ENCODE results near the gene TMEM72. TPM values are rescaled to one million over a fixed set of nuclear protein-coding genes. Genes with fewer than 3 reads are reported as not detected.

The TMEM72 gene
- total and polyA plus RNA-seq, 2 donors (not counting 3 experiments of a cell fraction or from before 2014, with no cell fraction given): not detected

- H3K4me2 ChIP-seq (ENCODE audit: insufficient read depth, low read length): no peak overlapping the region
- FAIRE-seq: no peak
- dilution Hi-C loops (cut with MboI; ENCODE audit: extremely low pct_ligation_motif_present, low sequenced_read_pairs): no loop called here
- no peaks in the 10 kb centered on the region for H3K36me3 ChIP-seq (ENCODE audit: control insufficient read depth in 2 of 2, extremely low read depth in 1 of 2, insufficient read depth in 2 of 2, low read length in 2 of 2)
- H3K9me1 ChIP-seq (replicated peaks; ENCODE audit: control insufficient read depth, extremely low read depth, insufficient read depth, low read length): no peaks in the 10 kb centered on the region
- H3K9ac ChIP-seq (replicated peaks; ENCODE audit: extremely low read depth, insufficient read depth, low read length): no peak overlapping the region
- H3K9me3 ChIP-seq (replicated peaks; ENCODE audit: control insufficient read depth, insufficient read depth, low read length): no peaks in the 10 kb centered on the region
- no peaks in the 10 kb centered on the region for H3K79me2 ChIP-seq (ENCODE audit: control insufficient read depth, insufficient read depth, low read length)
- BruUV-seq (replicated peaks): no TSS peak
- H4K20me1 ChIP-seq (replicated peaks; ENCODE audit: control insufficient read depth, extremely low read depth, insufficient read depth, low read length): no peaks in the 10 kb centered on the region
- no peaks in the 10 kb centered on the region for H3K27me3 ChIP-seq (ENCODE audit: control insufficient read depth in 2 of 2, insufficient read depth in 2 of 2, low read length in 2 of 2)
- no peak for DNase-seq (ENCODE audit: low read depth, low spot score)
- no peak overlapping the region for H2AFZ ChIP-seq (ENCODE audit: low read depth, low read length)
- intact Hi-C loops (cut with micrococcal nuclease): loop anchor here (10.0 kb wide), 1 partner anchor 1295 kb away; no protein-coding TSS in a partner anchor
- peaks cover 3% of the 10 kb centered on the region for H3K4me1 ChIP-seq (ENCODE audit: control insufficient read depth, extremely low read depth, insufficient read depth, low read length)
- no peak for TF ChIP-seq POLR2AphosphoS5 (IDR thresholded peaks at IDR 0.05; ENCODE audit: insufficient read depth, low read depth, low read length)
- ChIA-PET POLR2A (no interaction called here), CTCF (no interaction called here)
- H3K4me3 ChIP-seq (replicated peaks in 1 of 3; ENCODE audit: insufficient read depth in 1 of 3, low read depth in 1 of 3, low read length in 3 of 3): no peak overlapping the region
- H3K27ac ChIP-seq (ENCODE audit: insufficient read depth, low read depth, low read length): no peak overlapping the region
Measured at GRCh38 chr10:44969854-44970253, 58.7 kb downstream of the TMEM72 start.

- dilution Hi-C loops (cut with MboI; ENCODE audit: extremely low pct_ligation_motif_present, low sequenced_read_pairs): no loop called here
Measured at GRCh38 chr10:44970812-44971395, 59.8 kb downstream of the TMEM72 start.

More at GRCh38 chr10:44970812-44971395, 59.8 kb downstream of the TMEM72 start:
- intact Hi-C loops (cut with micrococcal nuclease): loop anchor here (10.0 kb wide), 1 partner anchor 1296 kb away; no protein-coding TSS in a partner anchor
- no peaks in the 10 kb centered on the region for H3K9me3 ChIP-seq (replicated peaks; ENCODE audit: control insufficient read depth, insufficient read depth, low read length)
- no TSS peak for BruUV-seq (replicated peaks)
- no peak overlapping the region for H3K9ac ChIP-seq (replicated peaks; ENCODE audit: extremely low read depth, insufficient read depth, low read length)
- no peaks in the 10 kb centered on the region for H3K27me3 ChIP-seq (ENCODE audit: control insufficient read depth in 2 of 2, insufficient read depth in 2 of 2, low read length in 2 of 2)
- ChIA-PET CTCF (no interaction called here), POLR2A (no interaction called here)
- no peaks in the 10 kb centered on the region for H3K79me2 ChIP-seq (ENCODE audit: control insufficient read depth, insufficient read depth, low read length)
- DNase-seq (ENCODE audit: low read depth, low spot score) (no peak), FAIRE-seq (no peak)
- no peak overlapping the region for H3K4me2 ChIP-seq (ENCODE audit: insufficient read depth, low read length)
- H2AFZ ChIP-seq (ENCODE audit: low read depth, low read length): no peak overlapping the region
- peaks cover 6% of the 10 kb centered on the region for H3K4me1 ChIP-seq (ENCODE audit: control insufficient read depth, extremely low read depth, insufficient read depth, low read length)
- TF ChIP-seq CTCF (IDR thresholded peaks at IDR 0.05; ENCODE audit: extremely low read depth in 1 of 2, insufficient read depth in 1 of 2, low read depth in 1 of 2, low read length in 2 of 2) (no peak), JUN (IDR thresholded peaks at IDR 0.05; ENCODE audit: borderline replicate concordance, insufficient read depth, insufficient read length, low read depth) (no peak), POLR2A (IDR thresholded peaks at IDR 0.05; ENCODE audit: low read depth, low read length) (no peak), POLR2AphosphoS5 (IDR thresholded peaks at IDR 0.05; ENCODE audit: insufficient read depth, low read depth, low read length) (no peak), MYC (IDR thresholded peaks at IDR 0.05; ENCODE audit: low read depth, low read length) (no peak), FOS (IDR thresholded peaks at IDR 0.05; ENCODE audit: borderline replicate concordance, insufficient read depth, low read length) (no peak), GATA2 (IDR thresholded peaks at IDR 0.05; ENCODE audit: insufficient read depth, insufficient read length, low read depth, low read length) (no peak), EZH2 (IDR thresholded peaks at IDR 0.05; ENCODE audit: borderline replicate concordance, low read depth, low read length, severe bottlenecking) (no peak)
- TF ChIP-seq, protein P1, sequence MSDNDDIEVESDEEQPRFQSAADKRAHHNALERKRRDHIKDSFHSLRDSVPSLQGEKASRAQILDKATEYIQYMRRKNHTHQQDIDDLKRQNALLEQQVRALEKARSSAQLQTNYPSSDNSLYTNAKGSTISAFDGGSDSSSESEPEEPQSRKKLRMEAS (IDR thresholded peaks at IDR 0.05; ENCODE audit: insufficient read depth, insufficient read length): no peak
- H3K4me3 ChIP-seq (replicated peaks in 1 of 3; ENCODE audit: insufficient read depth in 1 of 3, low read depth in 1 of 3, low read length in 3 of 3): no peak overlapping the region
- H3K27ac ChIP-seq (ENCODE audit: insufficient read depth, low read depth, low read length): no peak overlapping the region
- H3K9me1 ChIP-seq (replicated peaks; ENCODE audit: control insufficient read depth, extremely low read depth, insufficient read depth, low read length): no peaks in the 10 kb centered on the region
- H4K20me1 ChIP-seq (replicated peaks; ENCODE audit: control insufficient read depth, extremely low read depth, insufficient read depth, low read length): no peaks in the 10 kb centered on the region
- H3K36me3 ChIP-seq (ENCODE audit: control insufficient read depth in 2 of 2, extremely low read depth in 1 of 2, insufficient read depth in 2 of 2, low read length in 2 of 2): no peaks in the 10 kb centered on the region
